Urinary bladder (tissue), 4 donors: ENCODE measurements around the gene TIMM29. TPM values are rescaled to one million over a fixed set of nuclear protein-coding genes. Genes with fewer than 3 reads are reported as not detected.

ENCODE experiments used
- DNase-seq: peaks from one replicate; pipeline ENCODE4 v3.0.0-alpha.2; 2015; ENCODE audit errors: extremely low spot score
- H3K27ac ChIP-seq: one replicate; pipeline ENCODE4 v1.5.1; 2013; ENCODE audit warnings: low read depth, mild to moderate bottlenecking, moderate library complexity
- H3K36me3 ChIP-seq: one replicate; pipeline ENCODE4 v1.6.1; 2013; ENCODE audit warnings: mild to moderate bottlenecking, moderate library complexity; ENCODE audit not compliant: insufficient read depth
- H3K4me1 ChIP-seq: one replicate; pipeline ENCODE4 v1.6.1; 2013; ENCODE audit warnings: mild to moderate bottlenecking, moderate library complexity; ENCODE audit not compliant: insufficient read depth
- H3K4me3 ChIP-seq: one replicate; pipeline ENCODE4 v1.5.1; 2013; ENCODE audit warnings: low read depth, low read length
- WGBS: extraction: QIAGEN DNeasy Blood & Tissue Kit; methylation state at CpG from one replicate; pipeline ENCODE4 v1.1.7; 2013; 5-methylcytosine and 5-hydroxymethylcytosine counted together
- polyA plus RNA-seq: library from polyadenylated mRNA; stranded (reverse); fragments of 200-250 nt; gene quantifications from one replicate; pipeline ENCODE4 v1.2.3, GENCODE V29; 2013
- total RNA-seq: library from RNA; depleted of rRNA; stranded (reverse); fragments of >200 nt; gene quantifications from one replicate; pipeline ENCODE4 v1.2.3, GENCODE V29; 2014
- donor health status: healthy with polysubstance abuse.
- donor health status: healthy.

The TIMM29 gene
- total and polyA plus RNA-seq, 2 donors: 14.1 to 19.7 TPM

- no peak for DNase-seq
- no peak overlapping the region for H3K4me3 ChIP-seq
- peaks cover 6% of the 10 kb centered on the region for H3K36me3 ChIP-seq
- 79% methylated on average over 26 of the region's 26 CpGs for WGBS
- no peak overlapping the region for H3K27ac ChIP-seq
- no peaks in the 10 kb centered on the region for H3K4me1 ChIP-seq
Observed at GRCh38 chr19:10919352-10920287, 9.0 kb upstream of the TIMM29 start.

GRCh38 chr19:10920288-10920655, 8.3 kb upstream of the TIMM29 start:
- DNase-seq: no peak
- Histone ChIP-seq H3K4me3 (no peak overlapping the region), H3K4me1 (no peaks in the 10 kb centered on the region), H3K27ac (no peak overlapping the region), H3K36me3 (peaks cover 6% of the 10 kb centered on the region)
- WGBS: 89% methylated on average over 10 of the region's 10 CpGs

GRCh38 chr19:10920781-10921180, 7.8 kb upstream of the TIMM29 start:
- H3K4me1 ChIP-seq: no peaks in the 10 kb centered on the region
- H3K27ac ChIP-seq: no peak overlapping the region
- 84% methylated on average over 16 of the region's 16 CpGs for WGBS
- peaks cover 6% of the 10 kb centered on the region for H3K36me3 ChIP-seq
- no peak overlapping the region for H3K4me3 ChIP-seq
- DNase-seq: no peak

GRCh38 chr19:10921199-10921909, 7.3 kb upstream of the TIMM29 start:
- H3K27ac ChIP-seq: no peak overlapping the region
- no peak overlapping the region for H3K4me3 ChIP-seq
- peaks cover 6% of the 10 kb centered on the region for H3K36me3 ChIP-seq
- H3K4me1 ChIP-seq: no peaks in the 10 kb centered on the region
- 84% methylated on average over 43 of the region's 43 CpGs for WGBS
- no peak for DNase-seq

- Histone ChIP-seq H3K27ac (no peak overlapping the region), H3K4me1 (no peaks in the 10 kb centered on the region), H3K36me3 (peaks cover 6% of the 10 kb centered on the region), H3K4me3 (no peak overlapping the region)
- 70% methylated on average over 33 of the region's 33 CpGs for WGBS
- no peak for DNase-seq
Observed at GRCh38 chr19:10921910-10922637, 6.5 kb upstream of the TIMM29 start.

GRCh38 chr19:10922638-10923014, 6.0 kb upstream of the TIMM29 start:
- 81% methylated on average over 13 of the region's 13 CpGs for WGBS
- no peak for DNase-seq
- no peak overlapping the region for H3K4me3 ChIP-seq
- no peak overlapping the region for H3K27ac ChIP-seq
- peaks cover 6% of the 10 kb centered on the region for H3K36me3 ChIP-seq
- H3K4me1 ChIP-seq: no peaks in the 10 kb centered on the region

- no peaks in the 10 kb centered on the region for H3K4me1 ChIP-seq
- DNase-seq: no peak
- 89% methylated on average over 29 of the region's 29 CpGs for WGBS
- peaks cover 5% of the 10 kb centered on the region for H3K36me3 ChIP-seq
- H3K4me3 ChIP-seq: no peak overlapping the region
- H3K27ac ChIP-seq: no peak overlapping the region
Observed at GRCh38 chr19:10923260-10924112, 5.1 kb upstream of the TIMM29 start.

- H3K4me1 ChIP-seq: no peaks in the 10 kb centered on the region
- no peak overlapping the region for H3K4me3 ChIP-seq
- WGBS: 86% methylated on average over 13 of the region's 13 CpGs
- H3K27ac ChIP-seq: no peak overlapping the region
- no peak for DNase-seq
- H3K36me3 ChIP-seq: peaks cover 3% of the 10 kb centered on the region
Observed at GRCh38 chr19:10924597-10924996, 4.0 kb upstream of the TIMM29 start.

- Histone ChIP-seq H3K27ac (peak overlapping the region; percentile 61), H3K4me1 (peaks cover 2% of the 10 kb centered on the region), H3K36me3 (peaks cover 3% of the 10 kb centered on the region), H3K4me3 (peak overlapping the region; percentile 94)
- 8% methylated on average over 47 of the region's 47 CpGs for WGBS
- DNase-seq: no peak
Observed at GRCh38 chr19:10927730-10928562, 665 bp upstream of the TIMM29 start.

GRCh38 chr19:10929402-10929794, 787 bp downstream of the TIMM29 start:
- DNase-seq: no peak
- Histone ChIP-seq H3K36me3 (no peaks in the 10 kb centered on the region), H3K4me3 (peak overlapping the region; percentile 94), H3K4me1 (peaks cover 2% of the 10 kb centered on the region), H3K27ac (no peak overlapping the region)
- 8% methylated on average over 27 of the region's 27 CpGs for WGBS

- Histone ChIP-seq H3K4me3 (no peak overlapping the region), H3K36me3 (no peaks in the 10 kb centered on the region), H3K27ac (no peak overlapping the region), H3K4me1 (no peaks in the 10 kb centered on the region)
- DNase-seq: no peak
- 92% methylated on average over 9 of the region's 9 CpGs for WGBS
Observed at GRCh38 chr19:10935371-10936059, 6.9 kb downstream of the TIMM29 start.

- H3K27ac ChIP-seq: no peak overlapping the region
- WGBS: 4% methylated on average over 11 of the region's 11 CpGs
- no peaks in the 10 kb centered on the region for H3K36me3 ChIP-seq
- H3K4me3 ChIP-seq: no peak overlapping the region
- no peaks in the 10 kb centered on the region for H3K4me1 ChIP-seq
- DNase-seq: peak; percentile 53
Observed at GRCh38 chr19:10936661-10937084, 8.1 kb downstream of the TIMM29 start.
